Measurements from ENCODE around the gene SOX10. TPM values are rescaled to one million over a fixed set of nuclear protein-coding genes. Genes with fewer than 3 reads are reported as not detected.
"Not testable (repeated sequence)": the region's sequence is repeated elsewhere in the genome, so short reads cannot be mapped to it uniquely, and the experiment has no call there.

Gene SOX10
- total RNA-seq, 4 donors from 2014 or later: 0.17 to 0.62 (median 0.59) TPM; not detected in 1

DNA sequence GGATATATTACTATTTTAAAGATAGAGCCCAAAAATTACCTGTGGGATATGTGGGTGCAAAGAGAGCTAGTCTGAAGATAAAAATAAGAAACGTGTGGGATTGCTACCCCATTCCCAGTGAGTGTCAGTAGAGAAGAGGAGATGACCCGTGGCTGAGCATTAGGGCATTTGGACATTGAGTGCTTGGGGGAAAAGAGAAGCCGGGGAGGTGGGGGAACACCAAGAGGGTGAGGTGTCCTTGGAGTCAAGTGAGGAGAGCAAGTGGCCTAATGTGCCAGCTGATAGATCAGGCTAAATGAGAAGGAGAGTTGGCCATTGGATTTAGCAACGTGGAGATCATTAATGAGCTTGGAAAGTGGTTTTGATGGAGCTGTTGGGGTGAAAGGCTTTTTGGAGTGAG is 29.7 kb downstream of the SOX10 start:
- Histone ChIP-seq H3K9me3 (no peaks in the 10 kb centered on the region), H3K4me1 (peaks cover 18 to 31% of the 10 kb centered on the region in 2 donors), H3K27ac (no peak overlapping the region), H3K4me3 (peak overlapping the region; percentile 76 to 100 (median 96)), H3K27me3 (no peaks in the 10 kb centered on the region), H3K36me3 (peaks cover 0 to 20% of the 10 kb centered on the region in 2 donors)
- ATAC-seq (no peak), DNase-seq (no peak)
- in situ Hi-C loops (cut with MboI; ENCODE audit: low sequenced_read_pairs in 4 of 4): loop anchor here in 2 of 4 donors (10.0 to 25.0 kb wide), 2 partner anchors 140 to 142 kb away; partner anchors contain the start of genes GALR3 (in 1 of the 2) and GCAT (in 1 of the 2)
- TF ChIP-seq, protein P1, sequence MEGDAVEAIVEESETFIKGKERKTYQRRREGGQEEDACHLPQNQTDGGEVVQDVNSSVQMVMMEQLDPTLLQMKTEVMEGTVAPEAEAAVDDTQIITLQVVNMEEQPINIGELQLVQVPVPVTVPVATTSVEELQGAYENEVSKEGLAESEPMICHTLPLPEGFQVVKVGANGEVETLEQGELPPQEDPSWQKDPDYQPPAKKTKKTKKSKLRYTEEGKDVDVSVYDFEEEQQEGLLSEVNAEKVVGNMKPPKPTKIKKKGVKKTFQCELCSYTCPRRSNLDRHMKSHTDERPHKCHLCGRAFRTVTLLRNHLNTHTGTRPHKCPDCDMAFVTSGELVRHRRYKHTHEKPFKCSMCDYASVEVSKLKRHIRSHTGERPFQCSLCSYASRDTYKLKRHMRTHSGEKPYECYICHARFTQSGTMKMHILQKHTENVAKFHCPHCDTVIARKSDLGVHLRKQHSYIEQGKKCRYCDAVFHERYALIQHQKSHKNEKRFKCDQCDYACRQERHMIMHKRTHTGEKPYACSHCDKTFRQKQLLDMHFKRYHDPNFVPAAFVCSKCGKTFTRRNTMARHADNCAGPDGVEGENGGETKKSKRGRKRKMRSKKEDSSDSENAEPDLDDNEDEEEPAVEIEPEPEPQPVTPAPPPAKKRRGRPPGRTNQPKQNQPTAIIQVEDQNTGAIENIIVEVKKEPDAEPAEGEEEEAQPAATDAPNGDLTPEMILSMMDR (IDR thresholded peaks at IDR 0.05 in 4 of 5, conservative IDR thresholded peaks at IDR 0.05 in 1 of 5): no peak
- TF ChIP-seq POLR2A (IDR thresholded peaks at IDR 0.05): no peak
- intact Hi-C loops (cut with DNase I; ENCODE audit: low total_unique reads): no loop called here

GRCh38 chr22:37953437-37954179 is 30.7 kb downstream of the SOX10 start, which contains the start of the genes C22orf23 and POLR2F:
Gene C22orf23, minus strand, starts transcription at chr22:37953601. Its CDS starts 452 bp downstream, at chr22:37953149.
Gene POLR2F, plus strand, starts transcription at chr22:37953699. Its CDS starts 89 bp downstream, at chr22:37953788.
- peak; percentile 97 to 99 for ATAC-seq
- intact Hi-C loops (cut with DNase I; ENCODE audit: low total_unique reads): no loop called here
- Histone ChIP-seq H3K9me3 (no peaks in the 10 kb centered on the region), H3K27me3 (no peaks in the 10 kb centered on the region), H3K4me1 (peaks cover 18 to 31% of the 10 kb centered on the region in 2 donors), H3K4me3 (peak within 1 kb of the TSS; percentile 76 to 100 (median 96)), H3K27ac (peak within 1 kb of the TSS; percentile 77 to 91 (median 90)), H3K36me3 (peaks cover 0 to 10% of the 10 kb centered on the region in 2 donors)
- in situ Hi-C loops (cut with MboI; ENCODE audit: low sequenced_read_pairs in 4 of 4): loop anchor here in 2 of 4 donors (10.0 to 25.0 kb wide), 2 partner anchors 139 to 141 kb away; partner anchors contain the start of genes GALR3 (in 1 of the 2) and GCAT (in 1 of the 2)
- TF ChIP-seq, protein P1 (IDR thresholded peaks at IDR 0.05 in 4 of 5, conservative IDR thresholded peaks at IDR 0.05 in 1 of 5): no peak
- TF ChIP-seq POLR2A (IDR thresholded peaks at IDR 0.05): peak; percentile 67 to 81
- DNase-seq: peak; percentile 89 to 93

DNA sequence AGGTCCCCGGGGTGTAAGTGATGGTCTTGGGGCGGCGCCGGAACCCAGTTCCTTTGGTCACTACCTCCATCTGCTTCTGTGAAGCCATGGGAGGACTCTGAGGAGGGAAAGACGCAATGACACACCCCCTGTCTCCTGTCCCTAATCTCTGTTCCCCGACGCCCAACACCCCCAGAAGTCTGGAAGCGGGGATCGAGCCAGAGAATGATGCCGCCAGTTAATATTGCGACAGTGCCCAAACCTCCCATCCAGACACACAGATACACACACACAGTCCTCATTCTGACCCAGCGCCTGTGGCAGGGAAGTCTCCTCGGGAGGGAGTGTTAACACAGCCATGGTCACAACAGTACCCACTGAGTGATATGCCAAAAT is 31.3 kb downstream of the SOX10 start:
- ATAC-seq (peak; percentile 32 to 48), DNase-seq (no peak)
- TF ChIP-seq POLR2A (IDR thresholded peaks at IDR 0.05): no peak
- TF ChIP-seq, protein P1 (IDR thresholded peaks at IDR 0.05 in 4 of 5, conservative IDR thresholded peaks at IDR 0.05 in 1 of 5): no peak
- H3K4me3 ChIP-seq: peak overlapping the region; percentile 76 to 100 (median 96)
- H3K27me3 ChIP-seq: no peaks in the 10 kb centered on the region
- peaks cover 0 to 6% of the 10 kb centered on the region in 2 donors for H3K36me3 ChIP-seq
- peak overlapping the region in 3 of 4 donors; percentile 90 to 91 (median 91) for H3K27ac ChIP-seq
- H3K9me3 ChIP-seq: no peaks in the 10 kb centered on the region
- in situ Hi-C loops (cut with MboI; ENCODE audit: low sequenced_read_pairs in 4 of 4): loop anchor here in 2 of 4 donors (10.0 to 25.0 kb wide), 2 partner anchors 138 to 141 kb away; partner anchors contain the start of genes GALR3 (in 1 of the 2) and GCAT (in 1 of the 2)
- peaks cover 18 to 31% of the 10 kb centered on the region in 2 donors for H3K4me1 ChIP-seq
- intact Hi-C loops (cut with DNase I; ENCODE audit: low total_unique reads): no loop called here

GRCh38 chr22:37952629-37953028 is 31.7 kb downstream of the SOX10 start:
- in situ Hi-C loops (cut with MboI; ENCODE audit: low sequenced_read_pairs in 4 of 4): loop anchor here in 2 of 4 donors (10.0 to 25.0 kb wide), 2 partner anchors 138 to 140 kb away; partner anchors contain the start of genes GALR3 (in 1 of the 2) and GCAT (in 1 of the 2)

GRCh38 chr22:37951305-37951704 is 33.0 kb downstream of the SOX10 start:
- intact Hi-C loops (cut with DNase I; ENCODE audit: low total_unique reads) (no loop called here), in situ Hi-C loops (cut with MboI; ENCODE audit: low sequenced_read_pairs in 4 of 4) (loop anchor here in 2 of 4 donors (10.0 to 25.0 kb wide), 2 partner anchors 137 to 139 kb away; partner anchors contain the start of genes GALR3 (in 1 of the 2) and GCAT (in 1 of the 2))
- Histone ChIP-seq H3K4me3 (no peak overlapping the region), H3K36me3 (no peaks in the 10 kb centered on the region), H3K4me1 (peaks cover 9 to 19% of the 10 kb centered on the region in 2 donors), H3K9me3 (no peaks in the 10 kb centered on the region), H3K27ac (no peak overlapping the region), H3K27me3 (no peaks in the 10 kb centered on the region)
- ATAC-seq: no peak
- DNase-seq: no peak
- no peak for TF ChIP-seq POLR2A (IDR thresholded peaks at IDR 0.05)

More at GRCh38 chr22:37952629-37953028, 31.7 kb downstream of the SOX10 start:
- Histone ChIP-seq H3K4me3 (peak overlapping the region; percentile 76 to 100 (median 96)), H3K4me1 (peaks cover 18 to 29% of the 10 kb centered on the region in 2 donors)
- H3K36me3 ChIP-seq; H3K9me3 ChIP-seq; ATAC-seq; H3K27me3 ChIP-seq; DNase-seq; intact Hi-C loops (cut with DNase I; ENCODE audit: low total_unique reads); H3K27ac ChIP-seq: not testable (repeated sequence)

GRCh38 chr22:37947142-37947795 is 37.1 kb downstream of the SOX10 start:
- intact Hi-C loops (cut with DNase I; ENCODE audit: low total_unique reads); H3K27ac ChIP-seq; H3K4me1 ChIP-seq; H3K27me3 ChIP-seq; H3K9me3 ChIP-seq; ATAC-seq; H3K36me3 ChIP-seq; in situ Hi-C loops (cut with MboI; ENCODE audit: low sequenced_read_pairs in 4 of 4); H3K4me3 ChIP-seq; DNase-seq: not testable (repeated sequence)

GRCh38 chr22:37944423-37944822 is 39.9 kb downstream of the SOX10 start:
- H3K9me3 ChIP-seq; in situ Hi-C loops (cut with MboI; ENCODE audit: low sequenced_read_pairs in 4 of 4); H3K27ac ChIP-seq; H3K4me1 ChIP-seq; DNase-seq; H3K27me3 ChIP-seq; ATAC-seq; intact Hi-C loops (cut with DNase I; ENCODE audit: low total_unique reads); H3K4me3 ChIP-seq: not testable (repeated sequence)
- H3K36me3 ChIP-seq: peaks cover 0 to 21% of the 10 kb centered on the region in 2 donors
